ENCODE results near the gene DGKI.

DNA sequence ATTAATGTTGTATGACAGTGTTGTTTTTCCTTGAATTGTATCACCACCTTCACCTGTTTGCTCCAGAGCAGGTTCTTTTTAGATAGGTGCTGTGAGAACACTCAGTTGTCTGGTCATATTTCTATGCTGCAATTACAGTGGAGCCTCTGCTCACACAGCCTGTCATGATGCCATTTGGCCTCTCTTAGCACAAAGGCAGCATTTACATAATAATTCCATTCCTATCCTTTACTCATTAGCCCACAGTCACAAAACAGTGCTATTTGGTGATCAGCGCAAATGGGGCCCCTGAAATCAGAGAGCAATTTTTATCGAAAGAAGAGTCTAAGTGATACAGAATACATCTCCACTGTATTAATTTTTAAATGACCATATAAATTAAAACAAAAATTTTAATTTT, 13.8 kb upstream of the DGKI start:
- no peak for TF ChIP-seq POLR2A (IDR thresholded peaks at IDR 0.05)
- TF ChIP-seq, protein P1, sequence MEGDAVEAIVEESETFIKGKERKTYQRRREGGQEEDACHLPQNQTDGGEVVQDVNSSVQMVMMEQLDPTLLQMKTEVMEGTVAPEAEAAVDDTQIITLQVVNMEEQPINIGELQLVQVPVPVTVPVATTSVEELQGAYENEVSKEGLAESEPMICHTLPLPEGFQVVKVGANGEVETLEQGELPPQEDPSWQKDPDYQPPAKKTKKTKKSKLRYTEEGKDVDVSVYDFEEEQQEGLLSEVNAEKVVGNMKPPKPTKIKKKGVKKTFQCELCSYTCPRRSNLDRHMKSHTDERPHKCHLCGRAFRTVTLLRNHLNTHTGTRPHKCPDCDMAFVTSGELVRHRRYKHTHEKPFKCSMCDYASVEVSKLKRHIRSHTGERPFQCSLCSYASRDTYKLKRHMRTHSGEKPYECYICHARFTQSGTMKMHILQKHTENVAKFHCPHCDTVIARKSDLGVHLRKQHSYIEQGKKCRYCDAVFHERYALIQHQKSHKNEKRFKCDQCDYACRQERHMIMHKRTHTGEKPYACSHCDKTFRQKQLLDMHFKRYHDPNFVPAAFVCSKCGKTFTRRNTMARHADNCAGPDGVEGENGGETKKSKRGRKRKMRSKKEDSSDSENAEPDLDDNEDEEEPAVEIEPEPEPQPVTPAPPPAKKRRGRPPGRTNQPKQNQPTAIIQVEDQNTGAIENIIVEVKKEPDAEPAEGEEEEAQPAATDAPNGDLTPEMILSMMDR (IDR thresholded peaks at IDR 0.05) = no peak
